Esophagus muscularis mucosa (tissue), 3 donors: Measurements from ENCODE around the gene OSBP2.

Experiments used
- POLR2A ChIP-seq: fragments of 450-650 bp; IDR thresholded peaks from one replicate; pipeline ENCODE4 v1.6.1; 2017; ENCODE audit warnings: antibody characterized with exemption, moderate library complexity, mild to moderate bottlenecking, low read depth
- TF ChIP-seq, protein P1 (sequence below), 3 experiments: fragments of 200-600 bp in 2 of 3; fragments of 450-650 bp in 1 of 3; sonication (generic) in 2 of 3; IDR thresholded peaks; one replicate each; pipeline ENCODE4 v1.5.1; 2017 to 2019; ENCODE audit warnings: antibody characterized with exemption in 3 of 3, mild to moderate bottlenecking in 2 of 3, moderate library complexity in 1 of 3

DNA sequence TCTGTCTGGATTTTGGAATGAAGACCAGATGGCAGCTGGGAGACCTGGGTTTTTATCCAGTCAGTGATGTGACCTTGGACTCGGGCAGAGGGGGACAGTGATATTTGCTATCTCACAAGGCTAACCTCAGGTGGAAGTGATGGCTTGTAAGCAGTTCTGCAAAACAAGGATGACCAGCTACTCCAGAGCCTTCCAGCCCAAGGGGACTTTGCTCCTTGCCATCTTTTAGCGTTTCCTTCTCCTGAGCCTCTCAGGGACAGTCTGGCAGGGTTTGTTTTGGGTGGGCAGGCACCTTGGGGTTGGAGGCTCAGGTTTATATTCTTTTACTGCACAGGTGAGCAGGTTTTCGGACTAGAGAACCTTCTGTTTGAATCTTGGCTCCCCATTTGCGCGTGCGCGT, 9.5 kb upstream of the OSBP2 start:
- TF ChIP-seq, protein P1, sequence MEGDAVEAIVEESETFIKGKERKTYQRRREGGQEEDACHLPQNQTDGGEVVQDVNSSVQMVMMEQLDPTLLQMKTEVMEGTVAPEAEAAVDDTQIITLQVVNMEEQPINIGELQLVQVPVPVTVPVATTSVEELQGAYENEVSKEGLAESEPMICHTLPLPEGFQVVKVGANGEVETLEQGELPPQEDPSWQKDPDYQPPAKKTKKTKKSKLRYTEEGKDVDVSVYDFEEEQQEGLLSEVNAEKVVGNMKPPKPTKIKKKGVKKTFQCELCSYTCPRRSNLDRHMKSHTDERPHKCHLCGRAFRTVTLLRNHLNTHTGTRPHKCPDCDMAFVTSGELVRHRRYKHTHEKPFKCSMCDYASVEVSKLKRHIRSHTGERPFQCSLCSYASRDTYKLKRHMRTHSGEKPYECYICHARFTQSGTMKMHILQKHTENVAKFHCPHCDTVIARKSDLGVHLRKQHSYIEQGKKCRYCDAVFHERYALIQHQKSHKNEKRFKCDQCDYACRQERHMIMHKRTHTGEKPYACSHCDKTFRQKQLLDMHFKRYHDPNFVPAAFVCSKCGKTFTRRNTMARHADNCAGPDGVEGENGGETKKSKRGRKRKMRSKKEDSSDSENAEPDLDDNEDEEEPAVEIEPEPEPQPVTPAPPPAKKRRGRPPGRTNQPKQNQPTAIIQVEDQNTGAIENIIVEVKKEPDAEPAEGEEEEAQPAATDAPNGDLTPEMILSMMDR (IDR thresholded peaks at IDR 0.05): no peak
- no peak for TF ChIP-seq POLR2A
